Bronchus fibroblast of lung (primary cell): ENCODE data around the gene ZBTB44. TPM values are rescaled to one million over a fixed set of nuclear protein-coding genes. Genes with fewer than 3 reads are reported as not detected.

ENCODE experiments used
- total RNA-seq: library from RNA; depleted of rRNA; stranded (reverse); fragments of >200 nt; gene quantifications from 2 replicates; pipeline ENCODE4 v1.2.3, GENCODE V29; 2015

Gene ZBTB44, protein sequence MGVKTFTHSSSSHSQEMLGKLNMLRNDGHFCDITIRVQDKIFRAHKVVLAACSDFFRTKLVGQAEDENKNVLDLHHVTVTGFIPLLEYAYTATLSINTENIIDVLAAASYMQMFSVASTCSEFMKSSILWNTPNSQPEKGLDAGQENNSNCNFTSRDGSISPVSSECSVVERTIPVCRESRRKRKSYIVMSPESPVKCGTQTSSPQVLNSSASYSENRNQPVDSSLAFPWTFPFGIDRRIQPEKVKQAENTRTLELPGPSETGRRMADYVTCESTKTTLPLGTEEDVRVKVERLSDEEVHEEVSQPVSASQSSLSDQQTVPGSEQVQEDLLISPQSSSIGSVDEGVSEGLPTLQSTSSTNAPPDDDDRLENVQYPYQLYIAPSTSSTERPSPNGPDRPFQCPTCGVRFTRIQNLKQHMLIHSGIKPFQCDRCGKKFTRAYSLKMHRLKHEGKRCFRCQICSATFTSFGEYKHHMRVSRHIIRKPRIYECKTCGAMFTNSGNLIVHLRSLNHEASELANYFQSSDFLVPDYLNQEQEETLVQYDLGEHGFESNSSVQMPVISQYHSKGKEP
- 6.7 and 9.1 TPM in 2 replicates for total RNA-seq

DNA sequence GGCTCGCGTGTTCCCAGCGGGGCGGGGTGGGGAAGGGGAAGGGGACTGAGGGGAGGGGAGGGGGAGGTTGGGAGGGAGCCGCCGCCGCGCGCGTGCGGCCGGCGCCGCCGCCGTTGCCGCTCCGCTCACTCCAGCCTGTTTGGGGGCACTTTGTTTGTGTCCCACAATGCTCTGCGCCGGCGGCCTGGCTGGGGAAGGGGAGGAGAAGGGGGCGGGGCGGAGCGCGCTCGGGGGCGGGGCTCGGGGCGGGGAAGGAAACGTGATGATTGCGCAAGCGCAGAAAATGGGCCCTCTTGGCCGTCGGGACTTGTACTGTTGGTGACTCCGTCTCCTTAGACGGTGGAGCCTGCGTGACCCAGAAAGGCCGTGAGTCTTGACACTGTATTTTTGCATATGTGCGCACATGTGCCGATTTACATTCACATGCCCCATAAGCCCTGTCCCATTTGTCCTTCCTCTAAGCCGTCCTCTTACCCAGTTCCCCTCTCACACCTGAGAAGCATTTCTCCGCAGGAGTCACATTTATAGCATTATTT lies at the start of gene ZBTB44:
ZBTB44 (minus strand) TSS at position 168 of the 536 bp plus-strand sequence. CDS start 53,044 bp downstream, outside the sequence.

Other genes with a start within 250 kb of the ZBTB44 start
- gene APLP2, start 245.0 kb downstream of the ZBTB44 start, total RNA-seq, result 184 and 210 TPM in 2 replicates
- under 0.01 and 0.17 TPM in 2 replicates for gene ST14, start 155.1 kb downstream of the ZBTB44 start, total RNA-seq
- not detected in 2 replicates for gene ADAMTS8, start 113.7 kb upstream of the ZBTB44 start, total RNA-seq
- gene ADAMTS15, start 133.7 kb upstream of the ZBTB44 start, total RNA-seq, result 5.5 TPM in 2 replicates